Left kidney (tissue), 2 donors: Measurements from ENCODE around the gene CHST8. TPM values are rescaled to one million over a fixed set of nuclear protein-coding genes. Genes with fewer than 3 reads are reported as not detected.
"Not testable (repeated sequence)": the region's sequence is repeated elsewhere in the genome, so short reads cannot be mapped to it uniquely, and the experiment has no call there.

Experiments
- DNase-seq: peaks from one replicate; pipeline ENCODE4 v3.0.0-alpha.2; 2013
- polyA plus RNA-seq: library from polyadenylated mRNA; unstranded; fragments of 120-200 nt; gene quantifications from one replicate; pipeline ENCODE4 v1.2.1, GENCODE V29; 2013; ENCODE audit not compliant: insufficient read length

Gene CHST8
- polyA plus RNA-seq, 1 donor, result 0.17 TPM

GRCh38 chr19:33616857-33617256 is 4.9 kb upstream of the CHST8 start:
- no peak for DNase-seq

GRCh38 chr19:33618363-33618762 is 3.4 kb upstream of the CHST8 start:
- not testable (repeated sequence) for DNase-seq

- DNase-seq, result no peak
These were observed 2.9 kb upstream of the CHST8 start for GRCh38 chr19:33618884-33619283.

GRCh38 chr19:33620611-33621010 is 1.1 kb upstream of the CHST8 start:
- DNase-seq, result no peak

- DNase-seq, result no peak
These were observed 528 bp upstream of the CHST8 start for GRCh38 chr19:33621065-33621785.

GRCh38 chr19:33622505-33622808 is 704 bp downstream of the CHST8 start:
- no peak for DNase-seq

- DNase-seq, result no peak
These were observed 1.2 kb downstream of the CHST8 start for GRCh38 chr19:33622809-33623511.

GRCh38 chr19:33624586-33624985 is 2.8 kb downstream of the CHST8 start:
- no peak for DNase-seq

GRCh38 chr19:33627526-33627925 is 5.8 kb downstream of the CHST8 start:
- no peak for DNase-seq

- DNase-seq, result no peak
These were observed 6.4 kb downstream of the CHST8 start for GRCh38 chr19:33627962-33628839.

- DNase-seq, result no peak
These were observed 7.4 kb downstream of the CHST8 start for GRCh38 chr19:33628921-33629825.

- DNase-seq, result no peak
These were observed 8.1 kb downstream of the CHST8 start for GRCh38 chr19:33629826-33630375.

- DNase-seq, result no peak
These were observed 9.3 kb downstream of the CHST8 start for GRCh38 chr19:33630880-33631608.

- no peak for DNase-seq
These were observed 9.8 kb downstream of the CHST8 start for GRCh38 chr19:33631609-33631973.

GRCh38 chr19:33634361-33635091 is 12.8 kb downstream of the CHST8 start:
- no peak for DNase-seq

GRCh38 chr19:33638167-33639034 is 16.6 kb downstream of the CHST8 start:
- no peak for DNase-seq

GRCh38 chr19:33639035-33639681 is 17.4 kb downstream of the CHST8 start:
- no peak for DNase-seq

- no peak for DNase-seq
These were observed 19.0 kb downstream of the CHST8 start for GRCh38 chr19:33640773-33641172.

- DNase-seq, result no peak
These were observed 19.5 kb downstream of the CHST8 start for GRCh38 chr19:33641261-33641660.
